ENCODE results near the gene SOCS1. TPM values are rescaled to one million over a fixed set of nuclear protein-coding genes. Genes with fewer than 3 reads are reported as not detected.

Gene SOCS1
- total and polyA plus RNA-seq, 9 of the 15 experiments (the other 6 are each of a cell fraction or from before 2014, with no cell fraction given) = 0.04 to 7.5 (median 2.3) TPM

DNA sequence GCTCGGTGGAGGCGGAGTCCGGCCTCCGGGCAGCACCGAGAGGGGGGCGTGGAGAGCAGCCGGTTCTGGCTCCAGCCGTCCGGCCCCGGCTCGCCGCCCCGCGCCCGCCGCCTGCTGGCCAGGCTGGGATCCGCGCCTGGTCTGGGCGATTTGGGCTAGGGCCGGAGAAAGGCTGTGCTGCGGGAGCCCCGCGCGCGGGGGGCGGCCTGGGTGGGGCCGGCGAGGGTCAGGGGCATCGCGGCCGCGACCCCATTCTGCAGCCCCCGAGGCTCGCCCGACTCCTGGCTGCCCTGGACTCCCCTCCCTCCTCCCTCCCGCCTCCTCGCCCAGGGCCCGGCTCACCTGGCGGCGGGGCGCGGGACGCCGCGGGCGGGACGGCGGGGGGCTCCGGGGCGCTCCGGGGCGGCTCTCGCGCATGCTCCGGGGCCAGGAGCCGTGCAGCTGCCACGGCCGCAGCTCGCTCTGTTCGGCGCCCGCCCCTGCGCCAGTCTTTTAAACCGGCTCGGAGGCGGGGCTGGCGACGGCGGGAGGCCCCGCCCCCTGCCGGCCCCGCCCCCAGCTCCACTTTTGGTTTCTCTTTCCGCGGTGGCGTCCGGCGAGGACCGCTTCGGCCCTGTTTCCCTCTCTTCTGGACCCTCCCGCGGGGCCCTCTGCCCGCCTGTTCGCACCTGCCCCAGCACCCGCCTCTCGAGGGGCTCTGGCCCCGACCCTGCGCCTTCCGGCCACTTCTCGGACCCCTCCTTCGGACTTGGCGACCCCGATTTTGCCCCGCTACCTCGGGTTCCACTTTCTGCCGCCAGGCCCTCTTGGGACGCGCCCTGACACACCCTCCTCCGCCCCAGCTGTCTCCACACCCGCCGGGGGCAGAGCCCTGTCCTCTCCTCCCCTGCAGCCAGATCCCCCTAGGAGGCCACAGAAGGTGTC, at the start of gene SOCS1 (continued):
- TF ChIP-seq, protein P1, sequence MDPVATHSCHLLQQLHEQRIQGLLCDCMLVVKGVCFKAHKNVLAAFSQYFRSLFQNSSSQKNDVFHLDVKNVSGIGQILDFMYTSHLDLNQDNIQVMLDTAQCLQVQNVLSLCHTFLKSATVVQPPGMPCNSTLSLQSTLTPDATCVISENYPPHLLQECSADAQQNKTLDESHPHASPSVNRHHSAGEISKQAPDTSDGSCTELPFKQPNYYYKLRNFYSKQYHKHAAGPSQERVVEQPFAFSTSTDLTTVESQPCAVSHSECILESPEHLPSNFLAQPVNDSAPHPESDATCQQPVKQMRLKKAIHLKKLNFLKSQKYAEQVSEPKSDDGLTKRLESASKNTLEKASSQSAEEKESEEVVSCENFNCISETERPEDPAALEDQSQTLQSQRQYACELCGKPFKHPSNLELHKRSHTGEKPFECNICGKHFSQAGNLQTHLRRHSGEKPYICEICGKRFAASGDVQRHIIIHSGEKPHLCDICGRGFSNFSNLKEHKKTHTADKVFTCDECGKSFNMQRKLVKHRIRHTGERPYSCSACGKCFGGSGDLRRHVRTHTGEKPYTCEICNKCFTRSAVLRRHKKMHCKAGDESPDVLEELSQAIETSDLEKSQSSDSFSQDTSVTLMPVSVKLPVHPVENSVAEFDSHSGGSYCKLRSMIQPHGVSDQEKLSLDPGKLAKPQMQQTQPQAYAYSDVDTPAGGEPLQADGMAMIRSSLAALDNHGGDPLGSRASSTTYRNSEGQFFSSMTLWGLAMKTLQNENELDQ (CRISPR knock-in tag; IDR thresholded peaks at IDR 0.05; ENCODE audit: borderline replicate concordance) = no peak
- TF ChIP-seq ZNF436 (CRISPR knock-in tag; IDR thresholded peaks at IDR 0.05) = no peak
- TF ChIP-seq, protein P2, sequence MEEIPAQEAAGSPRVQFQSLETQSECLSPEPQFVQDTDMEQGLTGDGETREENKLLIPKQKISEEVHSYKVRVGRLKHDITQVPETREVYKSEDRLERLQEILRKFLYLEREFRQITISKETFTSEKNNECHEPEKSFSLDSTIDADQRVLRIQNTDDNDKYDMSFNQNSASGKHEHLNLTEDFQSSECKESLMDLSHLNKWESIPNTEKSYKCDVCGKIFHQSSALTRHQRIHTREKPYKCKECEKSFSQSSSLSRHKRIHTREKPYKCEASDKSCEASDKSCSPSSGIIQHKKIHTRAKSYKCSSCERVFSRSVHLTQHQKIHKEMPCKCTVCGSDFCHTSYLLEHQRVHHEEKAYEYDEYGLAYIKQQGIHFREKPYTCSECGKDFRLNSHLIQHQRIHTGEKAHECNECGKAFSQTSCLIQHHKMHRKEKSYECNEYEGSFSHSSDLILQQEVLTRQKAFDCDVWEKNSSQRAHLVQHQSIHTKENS (CRISPR knock-in tag; IDR thresholded peaks at IDR 0.05) = 0 out of 2 replicates have a peak, but pooled peaks have one; percentile 24
- no peak for TF ChIP-seq PCBP2 (IDR thresholded peaks at IDR 0.05; ENCODE audit: low read depth, low read length, poor library complexity, severe bottlenecking)
- TF ChIP-seq ZNF133 (CRISPR knock-in tag; IDR thresholded peaks at IDR 0.05) = no peak
- TF ChIP-seq KAT2B (IDR thresholded peaks at IDR 0.05; ENCODE audit: low read depth, low read length) = no peak
- TF ChIP-seq WHSC1 (IDR thresholded peaks at IDR 0.05; ENCODE audit: low read length) = no peak
- peak; percentile 82 for TF ChIP-seq STAG1 (CRISPR knock-in tag; IDR thresholded peaks at IDR 0.05; ENCODE audit: borderline replicate concordance)
- TF ChIP-seq, protein P3, sequence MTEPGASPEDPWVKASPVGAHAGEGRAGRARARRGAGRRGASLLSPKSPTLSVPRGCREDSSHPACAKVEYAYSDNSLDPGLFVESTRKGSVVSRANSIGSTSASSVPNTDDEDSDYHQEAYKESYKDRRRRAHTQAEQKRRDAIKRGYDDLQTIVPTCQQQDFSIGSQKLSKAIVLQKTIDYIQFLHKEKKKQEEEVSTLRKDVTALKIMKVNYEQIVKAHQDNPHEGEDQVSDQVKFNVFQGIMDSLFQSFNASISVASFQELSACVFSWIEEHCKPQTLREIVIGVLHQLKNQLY (CRISPR knock-in tag; conservative IDR thresholded peaks at IDR 0.05) = peak in 1 of 2 experiments; percentile 75; a peak in 1 of 4 replicates
- TF ChIP-seq ZNF354B (CRISPR knock-in tag; IDR thresholded peaks at IDR 0.05) = no peak
- TF ChIP-seq CBX2 (IDR thresholded peaks at IDR 0.05; ENCODE audit: insufficient read depth, low read length, poor library complexity, severe bottlenecking) = no peak
- TF ChIP-seq, protein P4, sequence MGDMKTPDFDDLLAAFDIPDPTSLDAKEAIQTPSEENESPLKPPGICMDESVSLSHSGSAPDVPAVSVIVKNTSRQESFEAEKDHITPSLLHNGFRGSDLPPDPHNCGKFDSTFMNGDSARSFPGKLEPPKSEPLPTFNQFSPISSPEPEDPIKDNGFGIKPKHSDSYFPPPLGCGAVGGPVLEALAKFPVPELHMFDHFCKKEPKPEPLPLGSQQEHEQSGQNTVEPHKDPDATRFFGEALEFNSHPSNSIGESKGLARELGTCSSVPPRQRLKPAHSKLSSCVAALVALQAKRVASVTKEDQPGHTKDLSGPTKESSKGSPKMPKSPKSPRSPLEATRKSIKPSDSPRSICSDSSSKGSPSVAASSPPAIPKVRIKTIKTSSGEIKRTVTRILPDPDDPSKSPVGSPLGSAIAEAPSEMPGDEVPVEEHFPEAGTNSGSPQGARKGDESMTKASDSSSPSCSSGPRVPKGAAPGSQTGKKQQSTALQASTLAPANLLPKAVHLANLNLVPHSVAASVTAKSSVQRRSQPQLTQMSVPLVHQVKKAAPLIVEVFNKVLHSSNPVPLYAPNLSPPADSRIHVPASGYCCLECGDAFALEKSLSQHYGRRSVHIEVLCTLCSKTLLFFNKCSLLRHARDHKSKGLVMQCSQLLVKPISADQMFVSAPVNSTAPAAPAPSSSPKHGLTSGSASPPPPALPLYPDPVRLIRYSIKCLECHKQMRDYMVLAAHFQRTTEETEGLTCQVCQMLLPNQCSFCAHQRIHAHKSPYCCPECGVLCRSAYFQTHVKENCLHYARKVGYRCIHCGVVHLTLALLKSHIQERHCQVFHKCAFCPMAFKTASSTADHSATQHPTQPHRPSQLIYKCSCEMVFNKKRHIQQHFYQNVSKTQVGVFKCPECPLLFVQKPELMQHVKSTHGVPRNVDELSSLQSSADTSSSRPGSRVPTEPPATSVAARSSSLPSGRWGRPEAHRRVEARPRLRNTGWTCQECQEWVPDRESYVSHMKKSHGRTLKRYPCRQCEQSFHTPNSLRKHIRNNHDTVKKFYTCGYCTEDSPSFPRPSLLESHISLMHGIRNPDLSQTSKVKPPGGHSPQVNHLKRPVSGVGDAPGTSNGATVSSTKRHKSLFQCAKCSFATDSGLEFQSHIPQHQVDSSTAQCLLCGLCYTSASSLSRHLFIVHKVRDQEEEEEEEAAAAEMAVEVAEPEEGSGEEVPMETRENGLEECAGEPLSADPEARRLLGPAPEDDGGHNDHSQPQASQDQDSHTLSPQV (IDR thresholded peaks at IDR 0.05) = peak; percentile 52
- TF ChIP-seq, protein P5, sequence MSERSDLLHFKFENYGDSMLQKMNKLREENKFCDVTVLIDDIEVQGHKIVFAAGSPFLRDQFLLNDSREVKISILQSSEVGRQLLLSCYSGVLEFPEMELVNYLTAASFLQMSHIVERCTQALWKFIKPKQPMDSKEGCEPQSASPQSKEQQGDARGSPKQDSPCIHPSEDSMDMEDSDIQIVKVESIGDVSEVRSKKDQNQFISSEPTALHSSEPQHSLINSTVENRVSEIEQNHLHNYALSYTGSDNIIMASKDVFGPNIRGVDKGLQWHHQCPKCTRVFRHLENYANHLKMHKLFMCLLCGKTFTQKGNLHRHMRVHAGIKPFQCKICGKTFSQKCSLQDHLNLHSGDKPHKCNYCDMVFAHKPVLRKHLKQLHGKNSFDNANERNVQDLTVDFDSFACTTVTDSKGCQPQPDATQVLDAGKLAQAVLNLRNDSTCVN (CRISPR knock-in tag; IDR thresholded peaks at IDR 0.05) = no peak
- peak; percentile 64 for TF ChIP-seq KLF1 (tag; IDR thresholded peaks at IDR 0.05)
- TF ChIP-seq GTF2F1 (IDR thresholded peaks at IDR 0.05; ENCODE audit: low read depth, low read length) = 0 out of 2 replicates have a peak, but pooled peaks have one; percentile 28
- no peak for TF ChIP-seq NR2F6 (CRISPR knock-in tag; IDR thresholded peaks at IDR 0.05)

All from K562 (cell line).